Measurements from ENCODE around the gene STARD5.

The STARD5 gene

DNA sequence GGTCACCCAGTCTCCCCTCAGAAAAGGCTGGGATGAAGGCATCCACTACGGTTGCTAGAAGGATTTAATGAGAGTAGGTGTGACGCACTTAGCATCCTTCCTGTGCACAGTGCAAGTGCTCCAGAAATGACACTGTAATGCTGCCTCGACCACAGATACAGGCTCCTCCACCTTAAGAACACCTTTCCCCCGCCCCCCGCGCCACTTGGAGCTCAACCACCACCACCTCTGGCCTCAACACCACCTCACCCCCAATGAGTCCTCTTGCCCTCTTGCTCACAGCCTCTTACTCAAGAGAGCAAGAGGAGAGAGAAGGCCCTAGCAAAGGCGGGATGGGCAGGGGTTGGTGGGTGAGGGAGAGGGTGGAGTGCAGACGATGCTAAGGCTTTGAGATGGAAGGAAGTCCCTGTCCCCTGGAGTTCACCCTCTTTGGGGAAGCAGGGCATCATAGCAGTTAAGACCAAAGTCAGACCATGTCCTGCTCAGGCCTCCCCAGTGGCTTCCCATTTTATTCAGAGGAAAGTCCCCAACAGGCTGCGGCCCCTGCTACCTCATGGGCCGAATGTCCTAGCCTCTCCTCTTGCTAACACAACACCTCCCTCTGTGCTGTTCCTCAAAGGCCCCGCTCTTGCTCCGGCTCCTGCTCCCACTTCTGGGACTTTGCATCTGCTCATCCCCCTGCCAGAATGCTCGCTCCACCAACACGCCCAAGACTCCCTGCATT lies 8.3 kb downstream of the STARD5 start:
- H3K4me3 ChIP-seq (ENCODE audit: low read length), result no peak overlapping the region
- no peak for DNase-seq (ENCODE audit: low read depth, low spot score)

DNA sequence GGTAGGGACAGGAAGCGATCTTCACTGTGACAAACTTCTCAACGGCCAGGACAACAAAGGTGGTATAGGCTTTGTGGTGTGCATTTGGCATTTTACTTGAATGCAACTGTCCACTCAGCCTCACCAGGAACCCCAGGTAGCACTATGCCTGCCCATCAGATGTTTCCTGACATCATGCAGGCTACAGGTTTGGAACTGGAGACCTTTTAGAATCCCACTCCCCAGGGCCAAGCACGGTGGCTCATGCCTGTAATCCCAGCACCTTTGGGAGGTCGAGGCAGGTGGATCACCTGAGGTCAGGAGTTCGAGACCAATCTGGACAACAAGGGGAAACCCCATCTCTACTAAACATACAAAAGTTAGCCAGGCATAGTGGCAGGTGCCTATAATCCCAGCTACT lies 9.6 kb downstream of the STARD5 start:
- no peak overlapping the region for H3K4me3 ChIP-seq (ENCODE audit: low read length)
- DNase-seq (ENCODE audit: low read depth, low spot score), result no peak

- H3K4me3 ChIP-seq (ENCODE audit: low read length), result no peak overlapping the region
Observed at GRCh38 chr15:81313686-81314085, 10.3 kb downstream of the STARD5 start.

GRCh38 chr15:81312790-81313543 lies 11.0 kb downstream of the STARD5 start:
- DNase-seq (ENCODE audit: low read depth, low spot score), result no peak

More at GRCh38 chr15:81313686-81314085, 10.3 kb downstream of the STARD5 start:
- no peak for DNase-seq (ENCODE audit: low read depth, low spot score)

DNA sequence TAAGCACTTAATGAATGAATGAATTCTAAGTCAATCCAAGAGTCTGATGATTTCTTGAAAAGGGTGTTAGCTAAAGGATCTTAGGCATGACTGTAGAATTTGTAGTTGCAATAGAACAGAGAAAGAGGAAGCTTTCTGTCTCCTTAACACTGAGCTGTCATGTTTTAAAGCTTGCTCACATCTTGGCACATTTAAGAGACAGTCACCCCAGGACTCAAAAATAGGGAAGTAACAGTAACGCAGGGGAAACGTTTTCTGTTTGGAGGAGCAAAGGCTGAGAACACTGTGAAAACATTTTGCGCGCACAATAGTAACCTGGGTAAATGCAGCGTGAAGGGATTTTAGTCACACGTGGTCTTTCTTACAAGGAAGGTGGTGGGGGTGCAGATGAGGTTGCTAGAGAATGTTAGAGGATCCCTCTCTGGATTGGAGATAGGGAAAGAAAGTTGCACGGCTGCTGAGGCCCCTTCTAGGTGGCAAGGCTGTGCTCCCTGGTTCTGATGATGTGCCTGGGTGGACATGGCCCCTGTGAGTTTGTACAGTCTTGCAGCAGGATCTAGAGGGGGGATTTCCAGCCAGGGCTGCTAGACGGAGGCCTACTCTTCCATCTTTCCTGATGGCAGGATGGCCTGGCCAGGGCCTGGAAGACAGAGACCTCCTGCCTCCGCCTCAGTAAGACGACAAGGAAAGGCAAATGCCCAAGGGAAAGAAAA lies 12.0 kb downstream of the STARD5 start:
- H3K4me3 ChIP-seq (ENCODE audit: low read length), result no peak overlapping the region
- DNase-seq (ENCODE audit: low read depth, low spot score), result no peak

More at GRCh38 chr15:81312790-81313543, 11.0 kb downstream of the STARD5 start:
- no peak overlapping the region for H3K4me3 ChIP-seq (ENCODE audit: low read length)

GRCh38 chr15:81310480-81310879 lies 13.5 kb downstream of the STARD5 start:
- no peak for DNase-seq (ENCODE audit: low read depth, low spot score)
- H3K4me3 ChIP-seq (ENCODE audit: low read length), result no peak overlapping the region

GRCh38 chr15:81309647-81310450 lies 14.1 kb downstream of the STARD5 start:
- no peak overlapping the region for H3K4me3 ChIP-seq (ENCODE audit: low read length)
- no peak for DNase-seq (ENCODE audit: low read depth, low spot score)

GRCh38 chr15:81308260-81308659 lies 15.7 kb downstream of the STARD5 start:
- no peak for DNase-seq (ENCODE audit: low read depth, low spot score)
- no peak overlapping the region for H3K4me3 ChIP-seq (ENCODE audit: low read length)

DNA sequence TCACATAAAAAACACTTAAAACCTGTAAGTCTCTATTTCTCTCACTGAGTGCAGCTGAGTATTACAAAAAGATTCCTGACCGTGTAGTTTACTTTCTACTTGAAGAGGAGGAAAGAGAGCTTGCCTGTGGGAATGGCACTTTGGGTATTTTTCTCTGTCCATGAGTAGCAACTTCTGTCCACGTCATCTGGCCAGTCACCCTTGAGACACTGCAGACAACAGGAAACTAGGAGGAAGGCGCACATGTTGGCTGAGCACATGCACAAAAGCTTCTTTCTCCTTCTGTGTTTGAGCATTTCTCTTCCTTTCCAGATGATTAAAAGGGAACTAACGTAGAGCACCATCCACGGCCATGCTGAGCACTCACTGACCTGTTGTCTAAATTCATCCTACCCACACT lies 19.7 kb downstream of the STARD5 start:
- DNase-seq (ENCODE audit: low read depth, low spot score), result no peak

GRCh38 chr15:81303244-81304225 lies 20.4 kb downstream of the STARD5 start:
- no peak overlapping the region for H3K4me3 ChIP-seq (ENCODE audit: low read length)
- DNase-seq (ENCODE audit: low read depth, low spot score), result no peak

More for the DNA sequence above, 19.7 kb downstream of the STARD5 start:
- no peak overlapping the region for H3K4me3 ChIP-seq (ENCODE audit: low read length)

DNA sequence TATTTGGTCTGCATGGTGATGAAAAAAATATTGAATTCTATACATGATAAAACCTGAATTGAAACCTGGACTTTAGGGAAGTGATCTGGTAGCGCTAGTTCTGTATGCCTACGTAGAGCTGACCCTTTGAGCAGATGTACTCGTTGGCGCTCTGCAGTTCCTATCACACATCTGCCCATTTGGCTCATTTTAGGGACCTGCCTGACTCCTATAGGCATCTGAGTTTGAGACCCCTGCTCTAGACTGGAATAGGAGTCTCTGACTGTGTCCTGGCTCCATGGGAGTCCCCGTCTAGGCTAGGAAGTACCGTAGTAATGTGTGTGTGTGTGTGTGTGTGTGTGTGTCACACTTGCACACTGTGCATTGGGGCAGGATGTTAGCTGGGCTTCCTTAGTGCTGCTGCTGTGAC lies 21.2 kb downstream of the STARD5 start:
- H3K4me3 ChIP-seq (ENCODE audit: low read length), result no peak overlapping the region
- no peak for DNase-seq (ENCODE audit: low read depth, low spot score)

- no peak for DNase-seq (ENCODE audit: low read depth, low spot score)
- no peak overlapping the region for H3K4me3 ChIP-seq (ENCODE audit: low read length)
Observed at GRCh38 chr15:81301815-81302399, 22.0 kb downstream of the STARD5 start.

GRCh38 chr15:81301385-81301784 lies 22.6 kb downstream of the STARD5 start:
- no peak overlapping the region for H3K4me3 ChIP-seq (ENCODE audit: low read length)
- DNase-seq (ENCODE audit: low read depth, low spot score), result no peak

- DNase-seq (ENCODE audit: low read depth, low spot score), result no peak
- H3K4me3 ChIP-seq (ENCODE audit: low read length), result no peak overlapping the region
Observed at GRCh38 chr15:81299630-81300273, 24.2 kb downstream of the STARD5 start.

DNA sequence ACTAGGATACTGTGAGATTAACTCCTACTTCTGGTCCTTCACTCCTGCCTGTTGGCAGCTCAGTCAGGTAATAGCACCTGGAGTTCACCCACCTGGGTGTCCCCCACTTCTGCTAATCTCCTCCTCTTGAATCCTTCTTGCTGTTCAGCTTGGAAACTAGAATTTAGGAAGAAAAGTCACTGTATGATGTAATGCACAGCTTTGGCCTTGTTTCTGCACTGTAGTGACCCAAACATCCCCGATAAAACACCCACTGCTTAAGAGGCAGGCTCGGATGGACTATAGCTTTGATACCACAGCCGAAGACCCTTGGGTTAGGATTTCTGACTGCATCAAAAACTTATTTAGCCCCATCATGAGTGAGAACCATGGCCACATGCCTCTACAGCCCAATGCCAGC lies 24.8 kb downstream of the STARD5 start:
- no peak overlapping the region for H3K4me3 ChIP-seq (ENCODE audit: low read length)
- DNase-seq (ENCODE audit: low read depth, low spot score), result no peak

GRCh38 chr15:81298611-81299010 lies 25.3 kb downstream of the STARD5 start:
- DNase-seq (ENCODE audit: low read depth, low spot score), result no peak
- H3K4me3 ChIP-seq (ENCODE audit: low read length), result no peak overlapping the region
